Neural cell (in vitro differentiated cells): ENCODE measurements around the gene SALL4.

ENCODE experiments used
- CTCF ChIP-seq: fragments of 450-650 bp; IDR thresholded peaks from 2 replicates; pipeline ENCODE4 v1.5.1; 2014; ENCODE audit warnings: antibody characterized with exemption, mild to moderate bottlenecking, moderate library complexity; ENCODE audit not compliant: poor library complexity, severe bottlenecking
- RAD21 ChIP-seq: fragments of 450-650 bp; conservative IDR thresholded peaks from 2 replicates; pipeline ENCODE4 v1.6.1; 2014; ENCODE audit warnings: antibody characterized with exemption, mild to moderate bottlenecking, moderate library complexity

GRCh38 chr20:51736947-51737346 is 65.4 kb downstream of the SALL4 start:
- TF ChIP-seq CTCF (no peak), RAD21 (no peak)
